ENCODE data around the gene PRL. TPM values are rescaled to one million over a fixed set of nuclear protein-coding genes. Genes with fewer than 3 reads are reported as not detected.

The PRL gene
- total RNA-seq: not detected in 2 replicates

DNA sequence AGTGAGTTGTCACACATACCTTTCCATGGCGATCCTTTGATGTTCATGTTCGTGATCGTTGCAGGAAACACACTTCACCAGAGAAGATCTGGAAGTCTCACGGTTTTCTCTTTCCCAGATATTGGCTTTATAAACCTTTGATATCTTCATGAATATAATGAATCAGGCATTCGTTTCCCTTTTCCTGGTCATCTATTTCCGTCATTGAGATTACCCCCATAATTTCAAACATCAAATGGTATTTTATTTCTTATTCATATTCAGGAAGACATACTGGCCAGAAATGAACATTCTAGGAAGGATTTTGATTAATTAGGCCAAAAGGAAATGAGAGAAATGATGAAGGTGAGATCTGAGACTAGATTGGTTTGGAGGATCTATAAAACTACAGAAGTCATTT lies at the start of gene PRL:
PRL (minus strand) TSS at position 101 of the 400 bp plus-strand sequence; CDS start at position 47, 54 bp downstream.

